Upper lobe of left lung (tissue), 4 donors: Measurements from ENCODE around the gene LRP11.

Experiments
- CTCF ChIP-seq, 6 experiments: fragments of 450-650 bp in 4 of 6; fragments of 200-600 bp in 2 of 6; sonication (generic) in 2 of 6; IDR thresholded peaks; one replicate each; pipeline ENCODE4 v1.5.1; 2016 to 2019; ENCODE audit warnings: antibody characterized with exemption in 6 of 6
- POLR2A ChIP-seq, 4 donors: fragments of 450-650 bp; IDR thresholded peaks; one replicate each; pipeline ENCODE4 v1.5.1; 2016 to 2017; ENCODE audit warnings: antibody characterized with exemption in 4 of 4, mild to moderate bottlenecking in 2 of 4

DNA sequence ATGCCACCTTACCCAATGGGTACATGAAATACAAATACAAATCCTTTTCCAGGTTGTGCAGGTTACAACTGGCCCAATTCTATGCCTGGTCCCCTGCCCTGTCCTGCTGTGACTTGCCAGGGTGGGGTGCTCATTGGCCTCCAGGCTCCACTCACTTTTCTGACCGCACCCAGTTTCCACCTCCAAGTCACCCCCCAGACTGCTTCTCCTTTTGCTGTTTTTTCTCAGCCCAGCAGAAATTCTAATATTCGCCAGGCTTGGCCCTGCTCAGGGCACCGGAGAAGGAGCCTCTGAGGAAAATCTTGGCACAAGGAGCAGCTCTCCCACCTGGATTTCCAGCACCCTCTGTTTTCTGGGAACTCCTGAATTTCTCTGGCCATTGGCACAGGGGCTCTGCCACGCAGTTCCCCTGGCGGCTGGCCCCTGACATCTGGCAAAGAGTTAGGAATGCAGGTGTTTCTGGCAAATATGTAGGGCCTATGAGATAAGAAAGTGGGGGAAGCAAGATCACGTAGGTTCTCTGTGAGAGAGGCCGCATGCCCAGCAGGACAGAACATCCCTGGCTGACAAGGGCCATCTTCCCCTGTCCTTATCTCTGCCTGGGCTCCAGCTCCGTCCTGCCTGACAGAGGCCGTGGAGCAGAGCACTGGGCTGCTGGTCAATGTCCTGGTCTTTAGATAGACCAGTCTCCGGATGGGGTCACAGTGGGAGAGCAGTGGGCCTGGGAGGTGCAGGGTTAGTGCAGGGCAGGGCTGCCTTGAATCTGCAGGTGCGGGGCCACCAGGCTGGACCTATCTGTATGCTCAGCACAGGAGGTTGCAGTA lies 36.7 kb upstream of the LRP11 start:
- TF ChIP-seq CTCF (IDR thresholded peaks at IDR 0.05) = no peak
- no peak for TF ChIP-seq POLR2A (IDR thresholded peaks at IDR 0.05)
